ENCODE data around the gene HIGD1C.

- TF ChIP-seq CTCF (IDR thresholded peaks at IDR 0.05), result no peak
- TF ChIP-seq POLR2A (IDR thresholded peaks at IDR 0.05), result no peak
- no peak for TF ChIP-seq POLR2AphosphoS5 (IDR thresholded peaks at IDR 0.05)
- TF ChIP-seq EP300 (IDR thresholded peaks at IDR 0.05; ENCODE audit: low read depth), result no peak
These were observed 3.4 kb downstream of the HIGD1C start for GRCh38 chr12:50955697-50956096.

Measured in transverse colon (tissue), 4 donors.